GM23338 (cell line): Measurements from ENCODE around the gene RAP1A.

Experiments
- CREB1 ChIP-seq: fragments of 250-450 bp; sonication (Bioruptor Pico); IDR thresholded peaks from 2 replicates; pipeline ENCODE4 v1.5.0; 2020; ENCODE audit warnings: low read depth, mild to moderate bottlenecking, moderate library complexity
- EZH2 ChIP-seq: fragments of 200-600 bp; sonication (generic); IDR thresholded peaks from one replicate; pipeline ENCODE4 v1.8.0; 2017; ENCODE audit warnings: antibody characterized with exemption, mild to moderate bottlenecking, low read depth; ENCODE audit not compliant: unreplicated experiment
- EZH2phosphoT487 ChIP-seq: fragments of 200-600 bp; sonication (generic); IDR thresholded peaks from one replicate; pipeline ENCODE4 v1.8.1; 2018; ENCODE audit warnings: antibody characterized with exemption; ENCODE audit not compliant: unreplicated experiment
- JUNB ChIP-seq: IDR thresholded peaks from one replicate; pipeline ENCODE4 v1.6.1; 2016; ENCODE audit warnings: antibody characterized with exemption; ENCODE audit not compliant: unreplicated experiment
- POLR2AphosphoS5 ChIP-seq: IDR thresholded peaks from 2 replicates; pipeline ENCODE4 v1.6.1; 2016; ENCODE audit warnings: antibody characterized with exemption, low read depth
- STAT1 ChIP-seq: IDR thresholded peaks from one replicate; pipeline ENCODE4 v1.6.1; 2016; ENCODE audit warnings: antibody characterized with exemption; ENCODE audit not compliant: unreplicated experiment
- ZNF114 ChIP-seq: fragments of 250-450 bp; sonication (Bioruptor Pico); IDR thresholded peaks from 2 replicates; pipeline ENCODE4 v1.5.0; 2020; ENCODE audit warnings: mild to moderate bottlenecking, moderate library complexity
- ZNF331 ChIP-seq: fragments of 250-450 bp; sonication (Bioruptor Pico); IDR thresholded peaks from 2 replicates; pipeline ENCODE4 v1.5.0; 2020; ENCODE audit warnings: low read depth, mild to moderate bottlenecking, moderate library complexity
- TF ChIP-seq, protein P1 (sequence below), 2 experiments: fragments of 200-600 bp in 1 of 2; sonication (generic) in 1 of 2; conservative IDR thresholded peaks; 2 replicates each; pipeline versions ENCODE4 v1.5.1 to v1.6.1; 2016 to 2017; ENCODE audit warnings: antibody characterized with exemption in 2 of 2, low read depth in 2 of 2, mild to moderate bottlenecking in 2 of 2, moderate library complexity in 1 of 2
- TF ChIP-seq, protein P2 (sequence below): IDR thresholded peaks from one replicate; pipeline ENCODE4 v1.6.1; 2018; ENCODE audit warnings: antibody characterized with exemption; ENCODE audit not compliant: unreplicated experiment

- TF ChIP-seq, protein P1, sequence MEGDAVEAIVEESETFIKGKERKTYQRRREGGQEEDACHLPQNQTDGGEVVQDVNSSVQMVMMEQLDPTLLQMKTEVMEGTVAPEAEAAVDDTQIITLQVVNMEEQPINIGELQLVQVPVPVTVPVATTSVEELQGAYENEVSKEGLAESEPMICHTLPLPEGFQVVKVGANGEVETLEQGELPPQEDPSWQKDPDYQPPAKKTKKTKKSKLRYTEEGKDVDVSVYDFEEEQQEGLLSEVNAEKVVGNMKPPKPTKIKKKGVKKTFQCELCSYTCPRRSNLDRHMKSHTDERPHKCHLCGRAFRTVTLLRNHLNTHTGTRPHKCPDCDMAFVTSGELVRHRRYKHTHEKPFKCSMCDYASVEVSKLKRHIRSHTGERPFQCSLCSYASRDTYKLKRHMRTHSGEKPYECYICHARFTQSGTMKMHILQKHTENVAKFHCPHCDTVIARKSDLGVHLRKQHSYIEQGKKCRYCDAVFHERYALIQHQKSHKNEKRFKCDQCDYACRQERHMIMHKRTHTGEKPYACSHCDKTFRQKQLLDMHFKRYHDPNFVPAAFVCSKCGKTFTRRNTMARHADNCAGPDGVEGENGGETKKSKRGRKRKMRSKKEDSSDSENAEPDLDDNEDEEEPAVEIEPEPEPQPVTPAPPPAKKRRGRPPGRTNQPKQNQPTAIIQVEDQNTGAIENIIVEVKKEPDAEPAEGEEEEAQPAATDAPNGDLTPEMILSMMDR (conservative IDR thresholded peaks at IDR 0.05; ENCODE audit: low read depth in 2 of 2), result no peak
- no peak for TF ChIP-seq EZH2
- no peak for TF ChIP-seq POLR2AphosphoS5
- TF ChIP-seq, protein P2, sequence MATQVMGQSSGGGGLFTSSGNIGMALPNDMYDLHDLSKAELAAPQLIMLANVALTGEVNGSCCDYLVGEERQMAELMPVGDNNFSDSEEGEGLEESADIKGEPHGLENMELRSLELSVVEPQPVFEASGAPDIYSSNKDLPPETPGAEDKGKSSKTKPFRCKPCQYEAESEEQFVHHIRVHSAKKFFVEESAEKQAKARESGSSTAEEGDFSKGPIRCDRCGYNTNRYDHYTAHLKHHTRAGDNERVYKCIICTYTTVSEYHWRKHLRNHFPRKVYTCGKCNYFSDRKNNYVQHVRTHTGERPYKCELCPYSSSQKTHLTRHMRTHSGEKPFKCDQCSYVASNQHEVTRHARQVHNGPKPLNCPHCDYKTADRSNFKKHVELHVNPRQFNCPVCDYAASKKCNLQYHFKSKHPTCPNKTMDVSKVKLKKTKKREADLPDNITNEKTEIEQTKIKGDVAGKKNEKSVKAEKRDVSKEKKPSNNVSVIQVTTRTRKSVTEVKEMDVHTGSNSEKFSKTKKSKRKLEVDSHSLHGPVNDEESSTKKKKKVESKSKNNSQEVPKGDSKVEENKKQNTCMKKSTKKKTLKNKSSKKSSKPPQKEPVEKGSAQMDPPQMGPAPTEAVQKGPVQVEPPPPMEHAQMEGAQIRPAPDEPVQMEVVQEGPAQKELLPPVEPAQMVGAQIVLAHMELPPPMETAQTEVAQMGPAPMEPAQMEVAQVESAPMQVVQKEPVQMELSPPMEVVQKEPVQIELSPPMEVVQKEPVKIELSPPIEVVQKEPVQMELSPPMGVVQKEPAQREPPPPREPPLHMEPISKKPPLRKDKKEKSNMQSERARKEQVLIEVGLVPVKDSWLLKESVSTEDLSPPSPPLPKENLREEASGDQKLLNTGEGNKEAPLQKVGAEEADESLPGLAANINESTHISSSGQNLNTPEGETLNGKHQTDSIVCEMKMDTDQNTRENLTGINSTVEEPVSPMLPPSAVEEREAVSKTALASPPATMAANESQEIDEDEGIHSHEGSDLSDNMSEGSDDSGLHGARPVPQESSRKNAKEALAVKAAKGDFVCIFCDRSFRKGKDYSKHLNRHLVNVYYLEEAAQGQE, result no peak
- TF ChIP-seq JUNB, result no peak
- no peak for TF ChIP-seq STAT1
- no peak for TF ChIP-seq EZH2phosphoT487
- no peak for TF ChIP-seq ZNF331
- no peak for TF ChIP-seq CREB1 (CRISPR knock-in tag)
- no peak for TF ChIP-seq ZNF114
These were observed 110.5 kb downstream of the RAP1A start for GRCh38 chr1:111729946-111730681.
